Myocyte (in vitro differentiated cells): ENCODE results near the gene ELP5. TPM values are rescaled to one million over a fixed set of nuclear protein-coding genes. Genes with fewer than 3 reads are reported as not detected.

Experiments
- DNase-seq: peaks from one replicate; pipeline ENCODE4 v3.0.0-alpha.2; 2012; ENCODE audit warnings: low read depth
- total RNA-seq: library from RNA; depleted of rRNA; stranded (reverse); fragments of >200 nt; gene quantifications from 2 replicates; pipeline ENCODE4 v1.2.3, GENCODE V29; 2014

The ELP5 gene
- total RNA-seq, 1 donor from 2014 or later = 75.1 TPM

DNA sequence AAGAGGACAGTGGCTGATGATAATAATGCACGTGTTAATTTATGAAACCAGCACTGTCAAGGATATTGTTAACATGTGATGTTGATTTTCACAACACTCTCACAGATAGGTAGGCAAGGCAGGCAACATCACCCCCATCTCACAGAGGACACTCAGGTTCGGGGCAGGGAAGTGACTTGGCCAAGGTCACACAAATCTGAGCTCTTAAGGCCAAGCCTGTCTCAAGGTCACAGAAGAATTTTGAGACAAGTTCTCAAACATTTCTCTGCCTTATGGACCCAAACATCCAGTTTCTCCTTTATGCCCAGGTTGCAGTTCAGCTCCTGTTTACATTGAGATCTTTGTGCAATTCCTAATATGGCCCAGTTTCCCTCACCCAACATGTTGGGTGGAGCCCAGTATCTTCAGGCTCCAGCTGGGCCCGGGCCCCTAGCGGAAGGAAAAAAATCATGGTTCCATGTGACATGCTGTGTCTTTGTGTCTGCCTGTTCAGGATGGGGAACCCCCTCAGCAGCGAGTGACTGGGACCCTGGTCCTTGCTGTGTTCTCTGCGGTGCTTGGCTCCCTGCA lies 30.8 kb downstream of the ELP5 start:
- no peak for DNase-seq

DNA sequence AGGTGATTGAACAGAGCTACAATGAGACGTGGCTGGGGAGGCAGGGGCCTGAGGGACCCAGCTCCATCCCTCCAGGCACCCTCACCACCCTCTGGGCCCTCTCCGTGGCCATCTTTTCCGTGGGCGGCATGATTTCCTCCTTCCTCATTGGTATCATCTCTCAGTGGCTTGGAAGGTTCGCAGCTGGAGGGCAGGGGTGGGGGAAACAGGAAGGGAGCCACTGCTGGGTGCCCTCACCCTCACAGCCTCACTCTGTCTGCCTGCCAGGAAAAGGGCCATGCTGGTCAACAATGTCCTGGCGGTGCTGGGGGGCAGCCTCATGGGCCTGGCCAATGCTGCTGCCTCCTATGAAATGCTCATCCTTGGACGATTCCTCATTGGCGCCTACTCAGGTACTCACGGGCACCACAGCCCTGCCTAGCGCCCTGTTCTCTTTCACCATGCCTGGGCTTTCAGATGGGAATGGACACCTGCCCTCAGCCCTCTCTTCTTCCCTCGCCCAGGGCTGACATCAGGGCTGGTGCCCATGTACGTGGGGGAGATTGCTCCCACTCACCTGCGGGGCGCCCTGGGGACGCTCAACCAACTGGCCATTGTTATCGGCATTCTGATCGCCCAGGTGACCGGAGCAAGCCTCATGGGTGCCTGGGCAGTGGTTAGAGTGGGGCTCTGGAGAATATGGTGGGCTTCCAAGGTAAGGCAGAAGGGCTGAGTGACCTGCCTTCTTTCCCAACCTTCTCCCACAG lies 31.6 kb downstream of the ELP5 start:
- no peak for DNase-seq

DNA sequence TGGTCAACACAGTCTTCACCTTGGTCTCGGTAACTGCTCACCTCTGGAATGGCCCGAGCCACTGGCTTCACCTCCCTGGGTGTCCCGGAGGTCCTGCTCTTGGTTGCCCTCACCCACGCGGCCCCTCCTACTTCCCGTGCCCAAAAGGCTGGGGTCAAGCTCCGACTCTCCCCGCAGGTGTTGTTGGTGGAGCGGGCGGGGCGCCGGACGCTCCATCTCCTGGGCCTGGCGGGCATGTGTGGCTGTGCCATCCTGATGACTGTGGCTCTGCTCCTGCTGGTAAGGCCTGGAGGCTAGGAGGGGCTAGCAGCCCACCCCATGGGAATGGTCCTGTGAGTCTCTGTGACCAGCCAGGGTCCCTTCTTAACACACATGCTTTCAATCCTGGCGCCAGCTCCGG lies 32.9 kb downstream of the ELP5 start:
- DNase-seq = no peak

DNA sequence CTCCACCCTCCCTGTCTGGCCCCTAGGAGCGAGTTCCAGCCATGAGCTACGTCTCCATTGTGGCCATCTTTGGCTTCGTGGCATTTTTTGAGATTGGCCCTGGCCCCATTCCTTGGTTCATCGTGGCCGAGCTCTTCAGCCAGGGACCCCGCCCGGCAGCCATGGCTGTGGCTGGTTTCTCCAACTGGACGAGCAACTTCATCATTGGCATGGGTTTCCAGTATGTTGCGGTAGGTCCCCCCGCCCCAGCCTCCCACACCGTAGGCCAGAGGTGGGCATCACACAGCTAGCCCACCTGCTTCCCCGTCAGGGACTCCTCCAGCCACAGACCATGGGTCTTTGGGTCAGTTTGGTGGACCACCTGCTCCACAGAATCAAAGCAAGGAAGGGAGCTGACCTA lies 33.7 kb downstream of the ELP5 start:
- no peak for DNase-seq

DNA sequence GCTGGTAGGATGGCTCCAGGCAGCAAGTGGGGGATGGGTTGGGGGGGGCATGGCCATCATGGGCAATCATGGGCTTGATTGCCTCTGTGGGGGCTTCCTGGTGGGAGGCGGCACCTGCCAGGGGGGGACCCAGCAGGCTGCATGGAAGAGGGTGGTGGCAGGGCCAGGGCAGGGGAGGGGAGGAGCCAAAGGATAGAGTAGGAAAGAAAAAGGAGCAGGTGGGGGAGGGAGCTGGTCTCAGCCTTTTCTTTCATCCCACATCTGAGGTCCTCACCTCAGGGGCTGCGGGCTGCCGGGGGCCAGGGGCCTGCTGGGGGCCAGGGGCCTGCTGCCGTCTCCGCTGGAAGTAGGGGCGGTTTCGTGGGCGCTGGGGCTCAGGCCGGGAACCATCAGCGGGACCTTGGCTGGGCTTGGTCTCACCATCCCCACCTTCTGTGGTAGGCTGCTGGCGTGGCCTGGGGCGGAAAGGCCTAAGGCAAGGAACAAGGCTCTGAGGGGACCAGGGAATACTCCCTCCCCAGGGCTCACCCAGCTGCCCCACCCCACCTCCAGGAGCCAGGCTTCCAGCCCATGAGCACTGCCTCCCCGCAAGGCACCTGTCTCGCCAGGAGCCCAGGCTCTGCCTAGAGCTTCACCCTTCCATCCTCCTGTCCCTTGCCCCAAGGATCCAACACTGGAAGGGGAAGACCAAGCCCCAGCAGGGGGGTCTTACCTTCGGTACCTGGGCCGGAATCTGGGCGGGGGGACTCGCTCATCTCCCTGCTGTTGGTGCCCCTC lies 37.4 kb downstream of the ELP5 start:
- no peak for DNase-seq

DNA sequence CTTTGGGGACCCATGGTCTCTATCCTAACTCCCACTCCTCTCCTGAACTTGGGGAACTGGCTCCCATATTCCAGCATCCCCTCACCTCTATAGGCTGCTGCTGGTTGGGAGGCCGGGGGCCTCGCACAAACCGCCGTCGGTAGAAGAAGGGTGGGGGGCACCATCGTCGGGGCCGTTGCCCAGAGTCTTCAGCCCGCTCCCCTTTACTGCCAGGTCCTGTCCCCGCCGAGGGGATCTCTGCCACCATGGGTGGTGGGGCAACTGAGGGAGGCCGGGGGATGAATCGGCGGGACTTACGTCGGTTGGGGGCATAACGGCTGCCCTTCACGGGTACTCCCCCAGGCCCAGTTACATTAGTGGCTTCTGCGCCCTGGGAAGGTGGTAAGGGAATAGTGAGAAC lies 38.2 kb downstream of the ELP5 start:
- no peak for DNase-seq

DNA sequence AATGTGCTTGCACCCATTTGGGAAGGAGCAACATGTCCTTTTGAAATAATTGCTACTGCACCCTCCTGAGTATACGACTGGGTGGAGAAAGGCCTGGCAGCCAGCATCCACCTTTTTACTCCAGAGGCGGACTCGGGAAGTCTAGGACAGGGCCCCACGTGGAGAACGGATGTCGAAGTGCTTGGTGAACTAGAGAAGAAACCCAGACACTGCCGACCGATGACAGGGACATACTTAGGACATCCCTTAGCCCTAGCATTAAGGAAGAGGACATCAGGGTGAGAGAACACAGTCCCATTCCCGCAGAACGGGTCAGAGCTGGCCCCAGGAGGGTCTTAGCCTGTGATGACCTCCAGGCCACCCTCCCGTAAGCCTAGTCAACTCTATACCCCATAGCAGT lies 38.7 kb downstream of the ELP5 start:
- no peak for DNase-seq

DNA sequence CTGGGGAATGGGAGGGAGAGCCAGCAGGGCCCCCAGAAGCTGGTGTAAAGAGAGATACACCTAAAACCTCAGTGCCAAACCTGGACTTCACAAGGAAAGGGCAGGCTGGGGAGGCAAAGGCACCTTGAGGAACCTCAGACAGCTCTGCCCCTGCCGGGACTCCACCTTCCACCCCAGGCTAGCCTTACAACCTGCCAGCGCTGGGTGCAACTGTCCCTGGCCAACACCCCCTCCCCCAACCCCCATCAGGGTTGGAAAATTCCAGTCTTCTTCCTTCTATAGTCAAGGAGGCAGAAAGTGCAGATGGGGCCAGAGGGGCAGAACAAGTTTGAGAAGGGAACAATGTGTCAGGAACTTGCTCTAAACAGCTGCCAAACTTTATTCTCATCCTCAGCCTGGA lies 40.2 kb downstream of the ELP5 start:
- no peak for DNase-seq

DNA sequence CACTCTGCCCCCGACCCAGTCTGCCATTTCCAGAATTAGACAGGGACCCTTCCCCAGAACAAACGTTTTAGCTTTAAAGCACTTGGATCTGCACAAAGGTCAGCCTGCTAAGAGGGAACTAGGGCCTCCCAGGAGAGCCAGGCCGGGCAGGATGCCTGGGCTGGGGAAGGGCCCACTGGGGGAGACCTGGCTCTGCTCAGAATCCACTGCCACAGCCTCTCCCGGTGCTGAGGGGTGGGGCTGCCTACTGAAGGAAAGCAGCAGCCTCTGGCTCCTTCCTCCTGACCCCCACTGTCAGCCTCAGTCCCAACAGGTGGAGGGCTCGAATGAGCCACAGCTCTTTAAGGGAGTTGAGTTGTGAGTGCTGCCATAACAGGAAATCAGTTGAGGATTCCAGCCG lies 40.7 kb downstream of the ELP5 start:
- DNase-seq = peak; percentile 75

DNA sequence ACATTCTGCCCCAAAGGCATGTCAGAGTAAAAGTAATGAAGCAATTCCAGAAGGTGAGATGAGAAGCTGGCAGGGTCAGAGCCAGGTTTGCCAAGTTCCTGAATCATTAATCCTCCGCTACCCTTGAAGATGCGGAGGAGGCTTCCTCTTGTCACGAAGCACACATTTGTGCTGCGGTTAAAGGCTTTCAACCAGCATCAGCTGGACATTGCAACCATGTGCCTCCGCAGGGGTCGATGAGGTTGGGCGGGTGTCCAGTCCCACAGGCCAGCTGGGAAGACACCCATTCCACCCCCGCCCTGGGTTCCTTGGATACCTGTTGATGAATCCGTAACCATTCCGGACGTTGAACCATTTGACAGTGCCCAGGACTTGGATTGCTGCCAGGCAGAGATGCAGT lies 41.1 kb downstream of the ELP5 start:
- DNase-seq = peak; percentile 88

DNA sequence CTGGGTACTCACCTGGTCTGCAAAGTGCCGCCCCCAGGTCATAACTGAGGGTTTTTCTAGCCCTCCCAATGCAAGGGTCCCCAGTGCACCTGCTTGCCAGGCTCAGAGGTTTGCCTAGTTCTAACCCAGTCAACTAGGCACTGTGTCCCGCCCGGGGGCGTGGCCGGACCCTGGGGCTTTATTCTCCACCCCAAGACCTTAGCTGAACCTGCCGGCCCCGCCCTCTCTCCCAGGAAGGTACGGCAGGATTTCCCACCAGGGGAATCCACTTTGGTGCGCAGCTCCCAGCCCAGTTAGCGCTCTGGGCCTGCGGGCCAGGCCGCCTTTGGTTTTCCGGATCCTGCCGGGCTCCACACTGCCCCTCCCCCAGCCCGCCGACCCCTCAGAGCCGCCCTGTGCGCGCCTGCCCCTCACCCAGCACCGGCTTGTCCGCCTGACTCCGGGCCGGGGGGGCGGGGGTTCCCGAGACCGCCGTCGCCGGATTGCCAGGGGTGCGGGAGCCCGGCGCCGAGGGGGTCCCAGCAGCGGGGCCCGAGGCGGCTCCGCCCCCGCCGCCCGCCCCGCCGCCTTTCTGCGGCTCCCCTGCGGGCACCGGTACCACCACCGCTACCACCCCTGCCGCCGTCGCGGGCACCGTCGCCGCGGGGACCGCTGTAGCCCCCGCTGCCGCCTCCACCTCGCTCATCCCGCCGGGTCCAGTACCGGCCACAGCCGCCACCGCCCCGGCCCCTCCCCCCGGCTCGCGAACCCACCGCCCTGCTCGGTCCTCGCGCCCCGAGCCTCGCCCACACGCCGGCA lies 42.0 kb downstream of the ELP5 start:
- peak; percentile 31 for DNase-seq

DNA sequence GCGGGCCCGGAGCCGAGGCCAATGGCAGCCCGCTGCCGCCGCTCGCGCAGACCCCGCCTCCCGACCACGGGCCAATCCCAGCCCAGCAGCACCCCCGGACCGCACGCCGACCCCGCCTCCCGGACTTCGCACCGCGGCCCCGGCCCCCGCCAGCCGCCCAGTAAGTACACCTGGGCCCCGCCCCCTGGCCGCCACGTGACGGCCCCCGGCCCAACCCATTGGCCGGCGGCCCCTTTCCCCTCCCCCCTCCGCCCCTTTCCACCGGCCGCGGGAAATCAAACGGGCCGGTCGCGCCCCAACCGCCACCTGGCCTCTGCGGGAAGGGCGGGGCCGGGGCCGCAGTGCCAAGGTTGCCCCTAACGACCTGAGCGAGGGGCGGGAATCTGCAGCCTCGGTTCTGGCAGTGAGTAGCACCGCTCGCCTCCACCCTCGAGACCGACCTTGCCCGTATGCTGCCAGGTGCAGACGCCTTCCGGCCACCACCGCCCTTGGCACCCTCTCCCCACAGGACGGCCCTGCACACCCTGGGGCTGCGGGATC lies 42.7 kb downstream of the ELP5 start, which contains the start of gene YBX2:
YBX2 (minus strand) TSS at position 26 of the 540 bp plus-strand sequence. CDS start 139 bp downstream, outside the sequence.
- DNase-seq = peak; percentile 56

DNA sequence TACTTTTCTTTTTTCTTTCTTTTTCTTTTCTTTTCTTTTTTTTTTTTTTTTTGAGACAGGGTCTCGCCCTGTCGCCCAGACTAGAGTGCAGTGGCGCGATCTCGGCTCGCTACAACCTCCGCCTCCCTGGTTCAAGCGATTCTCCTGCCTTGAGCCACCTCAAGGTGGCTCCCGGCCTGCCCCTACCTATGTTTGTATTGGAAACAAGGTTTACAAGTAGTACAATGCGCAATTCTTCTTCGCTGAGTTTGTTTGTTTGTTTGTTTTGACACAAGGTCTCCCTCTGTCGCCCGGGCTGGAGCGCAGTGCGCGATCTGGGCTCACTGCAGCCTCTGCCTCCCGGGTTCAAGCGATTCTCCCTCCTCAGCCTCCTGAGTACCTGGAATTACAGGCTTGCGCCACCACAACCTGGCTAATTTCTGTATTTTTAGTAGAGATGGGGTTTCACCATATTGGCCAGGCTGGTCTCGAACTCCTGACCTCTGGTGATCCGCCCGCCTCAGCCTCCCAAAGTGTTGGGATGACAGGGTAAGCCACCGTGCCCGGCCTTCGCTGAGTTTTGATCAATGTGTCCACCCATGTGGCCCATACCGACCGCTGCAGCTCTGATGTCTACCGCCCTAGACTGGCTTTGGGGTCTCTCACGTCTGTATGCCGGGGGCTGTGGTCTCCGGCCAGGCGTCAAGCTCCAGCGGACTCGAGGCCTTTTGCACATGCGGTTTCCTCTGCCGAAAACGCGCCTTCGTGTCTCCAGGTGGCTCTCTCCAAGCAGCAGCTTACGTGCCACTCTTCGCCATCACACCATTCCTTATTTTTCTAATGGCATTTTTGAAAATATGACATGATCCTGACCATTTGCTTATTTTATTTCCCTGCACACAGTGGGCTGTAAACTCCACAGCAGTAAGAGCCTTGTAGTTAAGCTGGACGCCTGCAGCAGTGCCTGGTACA lies 43.5 kb downstream of the ELP5 start:
- no peak for DNase-seq

DNA sequence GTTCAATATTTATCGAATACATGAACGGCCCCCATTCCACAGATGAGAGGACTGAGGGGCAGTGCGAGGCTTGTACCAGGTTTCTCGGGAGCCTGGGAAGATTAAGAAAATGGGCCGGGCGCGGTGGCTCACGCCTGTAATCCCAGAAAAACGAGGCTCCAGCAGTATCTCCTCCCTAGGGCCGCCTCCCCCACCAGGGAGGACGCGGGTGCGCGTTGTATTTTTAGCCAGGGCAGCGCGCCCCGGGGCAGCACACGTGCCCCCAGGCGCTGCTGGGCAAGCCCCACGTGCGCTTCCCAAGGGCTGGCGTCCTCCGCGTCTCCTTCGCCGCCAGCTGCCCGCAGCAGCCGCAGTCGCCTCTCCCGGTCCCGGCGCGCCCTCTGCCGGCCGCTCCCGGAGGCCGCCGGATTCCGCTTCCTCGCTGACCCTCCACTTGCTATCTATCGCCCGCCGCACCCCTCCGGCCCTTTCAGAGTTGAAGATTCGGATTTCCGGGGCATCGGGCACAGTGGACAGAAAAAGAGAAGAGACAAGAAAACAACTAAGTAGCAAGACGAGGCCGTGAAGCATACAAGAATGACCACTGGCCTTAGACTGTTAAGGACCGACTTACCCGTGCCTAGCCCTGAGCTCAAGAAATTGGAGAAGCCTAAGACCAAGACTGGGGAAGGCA lies 44.3 kb downstream of the ELP5 start:
- peak; percentile 92 for DNase-seq

DNA sequence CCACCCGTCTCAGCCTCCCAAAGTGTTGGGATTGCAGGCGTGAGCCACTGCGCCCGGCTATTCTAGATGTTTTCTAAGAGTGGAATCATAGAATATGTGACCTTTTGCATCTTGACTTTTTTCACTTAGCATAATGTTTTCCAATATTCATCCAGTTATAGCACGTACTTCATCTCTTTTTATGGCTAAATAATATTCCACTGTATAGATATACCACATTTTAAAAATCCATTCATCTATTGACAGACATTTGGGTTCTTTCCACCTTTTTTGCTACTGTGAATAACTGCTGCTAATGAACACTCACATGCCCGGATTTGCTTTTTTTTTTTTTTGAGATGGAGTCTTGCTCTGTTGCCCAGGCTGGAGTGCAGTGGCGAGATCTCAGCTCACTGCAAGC lies 52.2 kb downstream of the ELP5 start:
- DNase-seq = no peak

DNA sequence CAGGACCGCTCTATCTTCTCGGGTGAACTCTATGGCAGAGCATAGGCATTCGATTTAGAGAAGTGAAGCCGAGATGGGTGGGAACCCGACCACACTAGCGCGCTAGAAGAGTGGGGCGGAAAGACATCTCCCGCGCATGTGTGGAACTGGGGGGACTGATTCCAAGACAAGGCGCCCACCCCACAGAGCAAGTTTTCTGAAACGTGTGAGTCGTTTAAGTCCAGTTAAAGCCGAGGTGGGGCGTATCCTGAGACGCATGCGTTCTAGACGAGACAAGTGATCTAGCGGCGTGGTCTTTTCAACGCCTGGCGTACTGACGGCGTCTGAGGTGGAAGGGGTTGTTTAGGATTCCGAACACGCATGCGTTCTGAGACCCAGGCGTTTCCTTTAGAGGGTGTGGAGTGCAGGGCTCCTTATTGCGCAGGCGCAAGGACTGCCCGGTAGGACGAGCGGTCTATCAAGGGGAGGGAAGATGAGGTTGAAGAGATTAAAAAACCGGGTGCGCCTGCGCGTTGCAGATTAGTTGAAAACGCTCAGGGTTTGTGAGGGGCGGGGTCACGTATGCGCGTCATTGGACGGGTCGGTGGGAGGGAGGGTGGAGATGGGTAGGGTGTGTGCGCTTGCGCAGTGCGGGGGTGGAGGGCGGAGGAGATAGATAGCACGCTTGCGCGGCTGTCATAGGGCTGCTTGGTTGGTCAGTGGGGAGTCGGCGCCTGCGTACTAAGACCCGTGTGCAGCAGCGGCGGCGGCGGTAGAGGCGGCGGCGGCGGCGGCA lies 55.1 kb downstream of the ELP5 start, which contains the start of gene EIF5A:
EIF5A (plus strand) TSS at position 718 of the 775 bp plus-strand sequence. CDS start 2,008 bp downstream, outside the sequence.
- DNase-seq = peak; percentile 100

DNA sequence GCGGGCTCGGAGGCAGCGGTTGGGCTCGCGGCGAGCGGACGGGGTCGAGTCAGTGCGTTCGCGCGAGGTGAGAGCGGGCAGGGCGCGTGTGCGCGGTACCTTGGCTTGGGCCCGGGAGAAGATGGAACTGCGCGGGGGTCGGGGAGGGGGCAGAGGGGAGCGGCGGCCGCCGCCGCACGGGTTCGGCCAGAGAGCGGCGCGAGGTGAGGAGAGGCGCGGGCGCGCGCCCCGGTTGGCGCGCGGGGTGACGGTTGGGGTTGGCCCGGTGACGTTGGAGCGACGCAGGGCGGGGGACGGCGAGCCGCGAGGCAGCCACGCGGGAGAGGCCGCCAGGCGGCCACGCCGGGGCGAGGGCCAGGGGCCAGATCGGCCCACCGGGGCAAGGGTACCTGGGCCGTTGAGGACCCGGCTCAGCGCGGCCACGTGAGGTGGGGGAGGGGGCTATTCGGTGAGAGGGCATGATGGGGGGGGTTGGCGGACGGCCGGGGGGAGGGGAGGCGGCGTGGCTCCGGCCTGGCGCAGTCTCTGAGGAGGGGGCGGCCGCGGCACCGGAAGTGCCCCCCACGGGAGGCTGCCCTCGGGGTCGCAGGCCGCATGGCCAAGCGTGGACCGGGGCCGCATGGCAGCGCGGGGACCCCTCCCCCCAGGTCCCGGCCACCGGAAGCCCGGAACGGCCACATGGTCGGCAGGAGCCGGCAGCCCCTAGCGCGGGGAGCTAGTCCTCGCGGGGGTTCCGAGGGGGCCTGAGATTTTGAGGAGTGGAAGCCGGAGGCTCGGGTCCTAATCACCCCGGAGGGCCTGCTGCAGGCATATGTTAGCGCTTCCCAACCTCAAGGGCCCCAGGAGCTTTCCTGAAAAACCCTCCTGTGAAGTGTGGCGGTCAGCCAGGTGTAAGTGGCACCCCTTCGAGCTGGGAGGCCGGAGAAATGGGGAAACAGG lies 55.9 kb downstream of the ELP5 start:
- peak; percentile 27 for DNase-seq
